Activated CD4-positive, alpha-beta T cell treated with anti-CD3 and anti-CD28 coated beads for 36 hours (primary cell): ENCODE measurements around the gene PJVK. TPM values are rescaled to one million over a fixed set of nuclear protein-coding genes. Genes with fewer than 3 reads are reported as not detected.
"Not testable (repeated sequence)": the region's sequence is repeated elsewhere in the genome, so short reads cannot be mapped to it uniquely, and the experiment has no call there.

Source experiments
- ATAC-seq: fragments of 200-7000 bp; cut with Tn5 transposase; one replicate; pipeline ENCODE4 v1.10.0; 2021; ENCODE audit warnings: mild to moderate bottlenecking, moderate library complexity
- CTCF ChIA-PET: fragments of 350-600 bp; sonication (Branson Sonifier 250); formaldehyde crosslinking; loops from one replicate; lab custom pipeline; 2021; ENCODE audit warnings: antibody characterized with exemption; lab: Charles Lee
- POLR2A ChIA-PET: fragments of 350-600 bp; sonication (Branson Sonifier 250); formaldehyde crosslinking; loops from one replicate; lab custom pipeline; 2021; ENCODE audit warnings: antibody characterized with exemption, inconsistent platforms; lab: Charles Lee
- DNase-seq: peaks from one replicate; pipeline ENCODE4 v3.0.0-alpha.2; 2020
- H3K27ac Mint-ChIP-seq: one replicate; pipeline ENCODE4 v1.8.0; 2021; ENCODE audit warnings: mixed read lengths
- H3K27me3 Mint-ChIP-seq: one replicate; pipeline ENCODE4 v1.8.0; 2021; ENCODE audit warnings: mixed read lengths
- H3K36me3 Mint-ChIP-seq: one replicate; pipeline ENCODE4 v1.8.0; 2021; ENCODE audit warnings: low read depth, mixed read lengths
- H3K4me1 Mint-ChIP-seq: one replicate; pipeline ENCODE4 v1.8.0; 2021; ENCODE audit warnings: mixed read lengths
- H3K4me3 Mint-ChIP-seq: one replicate; pipeline ENCODE4 v1.8.0; 2021; ENCODE audit warnings: mild to moderate bottlenecking, moderate library complexity, mixed read lengths
- H3K9me3 Mint-ChIP-seq: one replicate; pipeline ENCODE4 v1.8.0; 2021; ENCODE audit warnings: low read depth, mixed read lengths
- intact Hi-C, 2 experiments: fragments of 100-400 bp; cut with DNase I in 1 of 2; cut with micrococcal nuclease in 1 of 2; formaldehyde crosslinking; loops; one replicate each; pipeline versions ENCODE4 v1.14.2 to v1.15.1; 2022 to 2024; cut with DNase I, micrococcal nuclease
- total RNA-seq, 2 experiments: library from RNA; stranded (reverse); gene quantifications; one replicate each; pipeline ENCODE4 v1.2.3, GENCODE V29; 2021

PJVK gene
- total RNA-seq, 2 experiments from 2014 or later, result 1.9 to 2.4 TPM

GRCh38 chr2:178457390-178457886 is 6.3 kb downstream of the PJVK start:
- H3K4me1 Mint-ChIP-seq, result peaks cover under 1% of the 10 kb centered on the region
- ChIA-PET POLR2A (interaction anchor here (0.6 to 0.7 kb wide), 2 partner anchors 24 to 70 kb away, joined by 5 to 7 read pairs; no protein-coding TSS in a partner anchor), CTCF (interaction anchor here (0.8 to 1.5 kb wide), 2 partner anchors 18 to 59 kb away, joined by 3 to 4 read pairs; no protein-coding TSS in a partner anchor)
- ATAC-seq (no peak), DNase-seq (no peak)
- H3K27me3 Mint-ChIP-seq, result no peaks in the 10 kb centered on the region
- no peak overlapping the region for H3K4me3 Mint-ChIP-seq
- no peaks in the 10 kb centered on the region for H3K36me3 Mint-ChIP-seq
- H3K9me3 Mint-ChIP-seq, result no peaks in the 10 kb centered on the region
- intact Hi-C loops, result no loop called here
- no peak overlapping the region for H3K27ac Mint-ChIP-seq

GRCh38 chr2:178469219-178469849 is 18.2 kb downstream of the PJVK start:
- Mint-ChIP-seq H3K36me3 (peaks cover 1% of the 10 kb centered on the region), H3K27ac (no peak overlapping the region), H3K4me3 (no peak overlapping the region), H3K9me3 (no peaks in the 10 kb centered on the region), H3K27me3 (no peaks in the 10 kb centered on the region), H3K4me1 (no peaks in the 10 kb centered on the region)
- DNase-seq (no peak), ATAC-seq (no peak)
- CTCF ChIA-PET, result no interaction called here
- POLR2A ChIA-PET, result no interaction called here
- intact Hi-C loops, result no loop called here

- H3K4me1 Mint-ChIP-seq, H3K27ac Mint-ChIP-seq, H3K36me3 Mint-ChIP-seq, H3K4me3 Mint-ChIP-seq, ATAC-seq, DNase-seq, H3K27me3 Mint-ChIP-seq, POLR2A ChIA-PET, H3K9me3 Mint-ChIP-seq: not testable (repeated sequence)
- CTCF ChIA-PET, result interaction anchor here (0.6 kb wide), 1 partner anchor 100 kb away, joined by 3 read pairs; no protein-coding TSS in a partner anchor
- intact Hi-C loops, result loop anchor here (10.0 kb wide), 2 partner anchors 233 to 443 kb away; no protein-coding TSS in a partner anchor
Observed at GRCh38 chr2:178471313-178471712, 20.1 kb downstream of the PJVK start.

GRCh38 chr2:178473373-178473772 is 22.2 kb downstream of the PJVK start:
- Mint-ChIP-seq H3K27me3 (no peaks in the 10 kb centered on the region), H3K9me3 (no peaks in the 10 kb centered on the region), H3K36me3 (peaks cover 2% of the 10 kb centered on the region), H3K27ac (no peak overlapping the region), H3K4me3 (no peak overlapping the region), H3K4me1 (peaks cover 8% of the 10 kb centered on the region)
- no peak for ATAC-seq
- intact Hi-C loops, result loop anchor here (10.0 kb wide), 2 partner anchors 231 to 441 kb away; no protein-coding TSS in a partner anchor
- no peak for DNase-seq
- ChIA-PET CTCF (no interaction called here), POLR2A (no interaction called here)

GRCh38 chr2:178473931-178474330 is 22.8 kb downstream of the PJVK start:
- H3K27ac Mint-ChIP-seq, result no peak overlapping the region
- H3K4me1 Mint-ChIP-seq, result peaks cover 8% of the 10 kb centered on the region
- DNase-seq, result no peak
- H3K36me3 Mint-ChIP-seq, result peaks cover 2% of the 10 kb centered on the region
- ChIA-PET POLR2A (interaction anchor here (0.7 kb wide), 2 partner anchors 20 to 43 kb away, joined by 3 to 14 read pairs; no protein-coding TSS in a partner anchor), CTCF (no interaction called here)
- ATAC-seq, result no peak
- H3K4me3 Mint-ChIP-seq, result no peak overlapping the region
- no peaks in the 10 kb centered on the region for H3K27me3 Mint-ChIP-seq
- intact Hi-C loops, result loop anchor here (10.0 kb wide), 2 partner anchors 231 to 441 kb away; no protein-coding TSS in a partner anchor
- H3K9me3 Mint-ChIP-seq, result no peaks in the 10 kb centered on the region

GRCh38 chr2:178474560-178474959 is 23.4 kb downstream of the PJVK start:
- no peaks in the 10 kb centered on the region for H3K27me3 Mint-ChIP-seq
- H3K27ac Mint-ChIP-seq, result no peak overlapping the region
- ATAC-seq, result no peak
- H3K4me1 Mint-ChIP-seq, result peaks cover 14% of the 10 kb centered on the region
- no peaks in the 10 kb centered on the region for H3K9me3 Mint-ChIP-seq
- H3K4me3 Mint-ChIP-seq, result no peak overlapping the region
- POLR2A ChIA-PET, result interaction anchor here (0.7 kb wide), 1 partner anchor 19 kb away, joined by 14 read pairs; no protein-coding TSS in a partner anchor
- DNase-seq, result no peak
- H3K36me3 Mint-ChIP-seq, result peaks cover 2% of the 10 kb centered on the region
- CTCF ChIA-PET, result no interaction called here
- intact Hi-C loops, result loop anchor here (10.0 kb wide), 2 partner anchors 230 to 440 kb away; no protein-coding TSS in a partner anchor

GRCh38 chr2:178476477-178476876 is 25.3 kb downstream of the PJVK start:
- peaks cover 2% of the 10 kb centered on the region for H3K36me3 Mint-ChIP-seq
- POLR2A ChIA-PET, result no interaction called here
- no peak for ATAC-seq
- H3K4me1 Mint-ChIP-seq, result peaks cover 19% of the 10 kb centered on the region
- H3K27me3 Mint-ChIP-seq, result no peaks in the 10 kb centered on the region
- CTCF ChIA-PET, result interaction anchor here (1.3 kb wide), 1 partner anchor 18 kb away, joined by 4 read pairs; no protein-coding TSS in a partner anchor
- H3K9me3 Mint-ChIP-seq, result no peaks in the 10 kb centered on the region
- intact Hi-C loops, result loop anchor here (5.0 to 10.0 kb wide), 3 partner anchors 226 to 438 kb away; no protein-coding TSS in a partner anchor
- H3K27ac Mint-ChIP-seq, result no peak overlapping the region
- no peak for DNase-seq
- H3K4me3 Mint-ChIP-seq, result no peak overlapping the region

- ATAC-seq (no peak), DNase-seq (no peak)
- no peak overlapping the region for H3K27ac Mint-ChIP-seq
- H3K36me3 Mint-ChIP-seq, result peaks cover 2% of the 10 kb centered on the region
- peak overlapping the region; percentile 89 for H3K4me3 Mint-ChIP-seq
- peaks cover 30% of the 10 kb centered on the region for H3K4me1 Mint-ChIP-seq
- no peaks in the 10 kb centered on the region for H3K27me3 Mint-ChIP-seq
- POLR2A ChIA-PET, result no interaction called here
- CTCF ChIA-PET, result interaction anchor here (0.6 kb wide), 1 partner anchor 30 kb away, joined by 7 read pairs; no protein-coding TSS in a partner anchor
- intact Hi-C loops, result loop anchor here (1.0 to 10.0 kb wide), 7 partner anchors 26 to 437 kb away; partner anchors contain the start of genes PJVK (in 2 of the 2) and PRKRA (in 2 of the 2)
- H3K9me3 Mint-ChIP-seq, result no peaks in the 10 kb centered on the region
Observed at GRCh38 chr2:178477443-178478129, 26.4 kb downstream of the PJVK start.

- peaks cover 2% of the 10 kb centered on the region for H3K36me3 Mint-ChIP-seq
- H3K4me1 Mint-ChIP-seq, result peaks cover 35% of the 10 kb centered on the region
- intact Hi-C loops, result loop anchor here (1.0 to 10.0 kb wide), 7 partner anchors 27 to 437 kb away; partner anchors contain the start of genes PJVK (in 2 of the 2) and PRKRA (in 2 of the 2)
- POLR2A ChIA-PET, result no interaction called here
- ATAC-seq, result no peak
- no peaks in the 10 kb centered on the region for H3K9me3 Mint-ChIP-seq
- CTCF ChIA-PET, result no interaction called here
- peak; percentile 36 for DNase-seq
- H3K4me3 Mint-ChIP-seq, result peak overlapping the region; percentile 89
- no peaks in the 10 kb centered on the region for H3K27me3 Mint-ChIP-seq
- H3K27ac Mint-ChIP-seq, result peak overlapping the region; percentile 97
Observed at GRCh38 chr2:178478130-178478438, 26.9 kb downstream of the PJVK start.

GRCh38 chr2:178478439-178479274 is 27.5 kb downstream of the PJVK start, which contains the start of gene FKBP7:
FKBP7 (minus strand) TSS chr2:178478600; CDS start chr2:178478499, 101 bp downstream.
- peak within 1 kb of the TSS; percentile 89 for H3K4me3 Mint-ChIP-seq
- H3K27me3 Mint-ChIP-seq, result no peaks in the 10 kb centered on the region
- ATAC-seq (peak; percentile 73), DNase-seq (peak; percentile 89)
- peak within 1 kb of the TSS; percentile 97 for H3K27ac Mint-ChIP-seq
- ChIA-PET POLR2A (no interaction called here), CTCF (interaction anchor here (1.3 kb wide), 1 partner anchor 41 kb away, joined by 4 read pairs; no protein-coding TSS in a partner anchor)
- intact Hi-C loops, result loop anchor here (1.0 to 10.0 kb wide), 7 partner anchors 27 to 436 kb away; partner anchors contain the start of genes PJVK (in 2 of the 2) and PRKRA (in 2 of the 2)
- no peaks in the 10 kb centered on the region for H3K9me3 Mint-ChIP-seq
- H3K36me3 Mint-ChIP-seq, result peaks cover 2% of the 10 kb centered on the region
- H3K4me1 Mint-ChIP-seq, result peaks cover 38% of the 10 kb centered on the region
